Measurements from ENCODE around the gene RABGAP1L.
"Not testable (repeated sequence)": the region's sequence is repeated elsewhere in the genome, so short reads cannot be mapped to it uniquely, and the experiment has no call there.

The RABGAP1L gene

DNA sequence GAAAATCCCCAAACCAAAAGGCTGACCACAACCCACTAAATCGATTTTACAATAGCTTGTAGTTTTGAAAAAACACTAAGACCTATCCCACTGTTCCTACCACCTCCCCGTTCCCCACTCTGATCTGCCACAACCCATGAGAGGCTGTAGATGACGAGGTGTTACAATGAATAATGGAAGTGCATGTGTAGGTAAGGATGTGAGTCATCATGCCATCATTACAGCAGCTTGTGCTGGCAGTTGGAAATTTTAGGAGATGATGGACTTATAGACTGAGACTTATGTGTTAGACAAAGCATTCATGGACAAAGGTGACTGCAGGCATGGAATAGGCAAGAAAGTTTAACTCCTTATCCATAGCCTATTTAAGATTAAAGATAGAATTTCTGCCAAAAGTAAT, 655.7 kb downstream of the RABGAP1L start:
- Histone ChIP-seq H3K36me3 (ENCODE audit: control insufficient read depth in 4 of 4, insufficient read depth in 4 of 4, low read length in 3 of 4) (peaks cover 0 to 2% (median 0%) of the 10 kb centered on the region in 4 experiments), H3K4me1 (ENCODE audit: control extremely low read depth in 1 of 4, control insufficient read depth in 4 of 4, insufficient read depth in 4 of 4, low read length in 3 of 4) (peaks cover 0 to 2% (median 0%) of the 10 kb centered on the region in 4 experiments), H3K27me3 (replicated peaks in 2 of 5; ENCODE audit: control insufficient read depth in 4 of 5, insufficient read depth in 5 of 5, low read length in 4 of 5) (no peaks in the 10 kb centered on the region), H3K27ac (ENCODE audit: insufficient read depth in 1 of 2, low read depth in 1 of 2, low read length in 2 of 2, poor library complexity in 1 of 2, severe bottlenecking in 2 of 2) (no peak overlapping the region), H3K4me3 (ENCODE audit: control insufficient read depth in 1 of 7, extremely low read depth in 1 of 7, insufficient read depth in 4 of 7, low read depth in 2 of 7, low read length in 6 of 7) (no peak overlapping the region), H3K9me3 (ENCODE audit: control extremely low read depth in 1 of 5, control insufficient read depth in 4 of 5, insufficient read depth in 2 of 5, low read depth in 1 of 5, low read length in 4 of 5) (no peaks in the 10 kb centered on the region)
- WGBS (ENCODE audit: insufficient coverage) = no CpG with 5 or more reads among the region's 3 CpGs
- CTCF ChIA-PET = interaction anchor here (1.1 kb wide), 1 partner anchor 16 kb away, joined by 3 read pairs; no protein-coding TSS in a partner anchor
- POLR2A ChIA-PET = no interaction called here
- peak in 2 of 3 donors; percentile 15 to 51 for DNase-seq

DNA sequence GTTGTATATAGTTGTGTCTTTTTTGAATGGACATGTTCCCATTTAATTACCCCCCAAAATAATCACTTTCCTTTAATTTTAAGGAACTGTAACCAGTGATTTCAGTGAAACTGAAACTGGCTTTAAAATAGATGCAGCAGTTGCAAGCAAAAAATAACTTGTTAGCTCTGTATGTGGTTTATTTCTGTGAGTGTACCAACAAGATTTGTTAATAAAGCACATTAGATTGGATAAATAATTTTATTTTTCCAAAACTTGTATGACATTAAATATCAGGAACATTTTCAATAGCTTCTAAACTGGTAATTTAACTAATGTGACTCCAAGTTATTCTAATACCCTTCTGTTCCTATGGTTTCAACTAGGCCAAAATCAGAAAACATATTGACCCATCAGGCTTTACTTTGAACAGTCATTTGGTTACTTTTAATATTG, 656.2 kb downstream of the RABGAP1L start:
- H3K4me3 ChIP-seq (ENCODE audit: control insufficient read depth in 1 of 7, extremely low read depth in 1 of 7, insufficient read depth in 4 of 7, low read depth in 2 of 7, low read length in 6 of 7) = no peak overlapping the region
- no peak overlapping the region for H3K27ac ChIP-seq (ENCODE audit: insufficient read depth in 1 of 2, low read depth in 1 of 2, low read length in 2 of 2, poor library complexity in 1 of 2, severe bottlenecking in 2 of 2)
- no peaks in the 10 kb centered on the region for H3K9me3 ChIP-seq (ENCODE audit: control extremely low read depth in 1 of 5, control insufficient read depth in 4 of 5, insufficient read depth in 2 of 5, low read depth in 1 of 5, low read length in 4 of 5)
- peaks cover 0 to 2% (median 0%) of the 10 kb centered on the region in 4 experiments for H3K36me3 ChIP-seq (ENCODE audit: control insufficient read depth in 4 of 4, insufficient read depth in 4 of 4, low read length in 3 of 4)
- H3K27me3 ChIP-seq (replicated peaks in 2 of 5; ENCODE audit: control insufficient read depth in 4 of 5, insufficient read depth in 5 of 5, low read length in 4 of 5) = no peaks in the 10 kb centered on the region
- ChIA-PET POLR2A (interaction anchor here (0.6 kb wide), 1 partner anchor 22 kb away, joined by 3 read pairs; no protein-coding TSS in a partner anchor), CTCF (no interaction called here)
- H3K4me1 ChIP-seq (ENCODE audit: control extremely low read depth in 1 of 4, control insufficient read depth in 4 of 4, insufficient read depth in 4 of 4, low read length in 3 of 4) = peaks cover 0 to 2% (median 0%) of the 10 kb centered on the region in 4 experiments
- DNase-seq = peak in 1 of 3 donors; percentile 10

DNA sequence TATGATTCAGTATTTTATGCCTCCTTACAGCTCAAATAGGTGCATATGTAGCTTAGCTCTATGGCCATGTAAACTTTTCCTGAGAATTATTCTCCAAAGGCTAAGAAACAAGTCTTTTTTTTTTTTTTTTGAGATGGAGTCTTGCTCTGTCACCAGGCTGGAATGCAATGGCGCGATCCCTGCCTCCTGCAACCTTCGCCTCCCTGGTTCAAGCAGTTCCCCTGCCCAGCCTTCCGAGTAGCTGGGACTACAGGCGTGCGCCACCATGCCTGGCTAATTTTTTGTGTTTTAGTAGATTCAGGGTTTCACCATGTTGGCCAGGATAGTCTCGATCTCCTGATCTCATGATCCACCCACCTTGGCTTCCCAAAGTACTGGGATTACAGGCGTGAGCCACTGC, 657.3 kb downstream of the RABGAP1L start:
- DNase-seq; H3K36me3 ChIP-seq (ENCODE audit: control insufficient read depth in 4 of 4, insufficient read depth in 4 of 4, low read length in 3 of 4); H3K4me3 ChIP-seq (ENCODE audit: control insufficient read depth in 1 of 7, extremely low read depth in 1 of 7, insufficient read depth in 4 of 7, low read depth in 2 of 7, low read length in 6 of 7); H3K9me3 ChIP-seq (ENCODE audit: control extremely low read depth in 1 of 5, control insufficient read depth in 4 of 5, insufficient read depth in 2 of 5, low read depth in 1 of 5, low read length in 4 of 5); H3K27ac ChIP-seq (ENCODE audit: insufficient read depth in 1 of 2, low read depth in 1 of 2, low read length in 2 of 2, poor library complexity in 1 of 2, severe bottlenecking in 2 of 2); H3K27me3 ChIP-seq (replicated peaks in 2 of 5; ENCODE audit: control insufficient read depth in 4 of 5, insufficient read depth in 5 of 5, low read length in 4 of 5); POLR2A ChIA-PET; H3K4me1 ChIP-seq (ENCODE audit: control extremely low read depth in 1 of 4, control insufficient read depth in 4 of 4, insufficient read depth in 4 of 4, low read length in 3 of 4): not testable (repeated sequence)
- CTCF ChIA-PET = interaction anchor here (0.8 to 1.0 kb wide), 2 partner anchors 11 to 15 kb away, joined by 3 to 4 read pairs; no protein-coding TSS in a partner anchor
- WGBS (ENCODE audit: insufficient coverage) = 100% methylated on average over 4 of the region's 8 CpGs

DNA sequence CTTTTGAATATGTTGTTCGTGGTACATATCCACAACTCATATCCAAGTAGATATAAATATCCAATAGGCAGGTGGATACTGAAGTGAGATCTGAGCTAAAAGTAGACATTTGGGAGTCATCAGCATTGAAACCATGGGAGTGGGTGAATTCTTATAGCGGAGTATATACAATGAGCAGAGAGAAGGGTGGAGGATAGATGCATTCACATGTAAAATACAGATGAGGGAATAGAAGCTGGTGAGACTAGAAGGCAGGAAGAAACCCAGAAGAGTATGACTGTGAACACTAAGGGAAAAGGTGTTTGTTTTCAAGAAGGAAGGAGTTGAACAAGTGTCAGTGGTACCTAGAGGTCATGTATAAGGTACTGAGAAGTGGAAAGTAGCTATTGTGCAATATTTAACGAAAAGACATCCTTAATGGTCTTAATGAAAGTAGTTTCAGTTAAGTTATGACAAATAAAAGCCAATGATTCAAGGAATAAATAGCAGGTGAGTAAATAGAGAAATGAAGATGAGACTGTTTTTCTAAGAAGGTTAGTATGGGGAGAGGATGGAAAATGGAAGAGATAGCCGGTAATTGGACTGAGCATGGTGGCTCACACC, 658.8 kb downstream of the RABGAP1L start:
- H3K27ac ChIP-seq (ENCODE audit: insufficient read depth in 1 of 2, low read depth in 1 of 2, low read length in 2 of 2, poor library complexity in 1 of 2, severe bottlenecking in 2 of 2) = no peak overlapping the region
- WGBS (ENCODE audit: insufficient coverage) = 100% methylated on average over 2 of the region's 4 CpGs
- H3K36me3 ChIP-seq (ENCODE audit: control insufficient read depth in 4 of 4, insufficient read depth in 4 of 4, low read length in 3 of 4) = no peaks in the 10 kb centered on the region
- ChIA-PET CTCF (interaction anchor here (0.9 kb wide), 1 partner anchor 18 kb away, joined by 3 read pairs; no protein-coding TSS in a partner anchor), POLR2A (no interaction called here)
- no peaks in the 10 kb centered on the region for H3K27me3 ChIP-seq (replicated peaks in 2 of 5; ENCODE audit: control insufficient read depth in 4 of 5, insufficient read depth in 5 of 5, low read length in 4 of 5)
- peaks cover 0 to 2% (median 0%) of the 10 kb centered on the region in 4 experiments for H3K4me1 ChIP-seq (ENCODE audit: control extremely low read depth in 1 of 4, control insufficient read depth in 4 of 4, insufficient read depth in 4 of 4, low read length in 3 of 4)
- no peak for DNase-seq
- H3K9me3 ChIP-seq (ENCODE audit: control extremely low read depth in 1 of 5, control insufficient read depth in 4 of 5, insufficient read depth in 2 of 5, low read depth in 1 of 5, low read length in 4 of 5) = no peaks in the 10 kb centered on the region
- H3K4me3 ChIP-seq (ENCODE audit: control insufficient read depth in 1 of 7, extremely low read depth in 1 of 7, insufficient read depth in 4 of 7, low read depth in 2 of 7, low read length in 6 of 7) = no peak overlapping the region

DNA sequence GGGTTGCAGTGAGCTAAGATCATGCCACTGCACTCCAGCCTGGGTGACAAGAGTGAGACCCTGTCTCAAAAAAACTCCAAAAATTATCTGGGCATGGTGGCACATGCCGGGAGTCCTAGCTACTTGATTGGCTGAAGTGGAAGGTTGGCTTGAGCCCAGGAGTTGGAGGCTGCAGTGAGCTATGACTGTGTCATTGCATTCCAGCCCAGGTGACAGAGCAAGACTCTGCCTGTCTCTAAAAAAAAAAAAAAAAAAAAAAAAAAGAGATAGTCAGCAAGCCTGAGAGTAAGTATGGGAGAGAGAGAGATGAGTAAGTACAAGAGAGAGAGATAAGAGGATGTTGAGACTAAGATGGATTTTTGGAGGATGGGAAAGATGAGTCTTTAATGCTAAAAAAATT, 659.6 kb downstream of the RABGAP1L start:
- Histone ChIP-seq H3K4me3 (ENCODE audit: control insufficient read depth in 1 of 7, extremely low read depth in 1 of 7, insufficient read depth in 4 of 7, low read depth in 2 of 7, low read length in 6 of 7) (no peak overlapping the region), H3K27ac (ENCODE audit: insufficient read depth in 1 of 2, low read depth in 1 of 2, low read length in 2 of 2, poor library complexity in 1 of 2, severe bottlenecking in 2 of 2) (no peak overlapping the region), H3K36me3 (ENCODE audit: control insufficient read depth in 4 of 4, insufficient read depth in 4 of 4, low read length in 3 of 4) (no peaks in the 10 kb centered on the region), H3K9me3 (ENCODE audit: control extremely low read depth in 1 of 5, control insufficient read depth in 4 of 5, insufficient read depth in 2 of 5, low read depth in 1 of 5, low read length in 4 of 5) (no peaks in the 10 kb centered on the region), H3K4me1 (ENCODE audit: control extremely low read depth in 1 of 4, control insufficient read depth in 4 of 4, insufficient read depth in 4 of 4, low read length in 3 of 4) (peaks cover 0 to 2% (median 0%) of the 10 kb centered on the region in 4 experiments), H3K27me3 (replicated peaks in 2 of 5; ENCODE audit: control insufficient read depth in 4 of 5, insufficient read depth in 5 of 5, low read length in 4 of 5) (no peaks in the 10 kb centered on the region)
- ChIA-PET CTCF (no interaction called here), POLR2A (no interaction called here)
- 100% methylated on average over 1 of the region's 1 CpG for WGBS (ENCODE audit: insufficient coverage)
- no peak for DNase-seq

DNA sequence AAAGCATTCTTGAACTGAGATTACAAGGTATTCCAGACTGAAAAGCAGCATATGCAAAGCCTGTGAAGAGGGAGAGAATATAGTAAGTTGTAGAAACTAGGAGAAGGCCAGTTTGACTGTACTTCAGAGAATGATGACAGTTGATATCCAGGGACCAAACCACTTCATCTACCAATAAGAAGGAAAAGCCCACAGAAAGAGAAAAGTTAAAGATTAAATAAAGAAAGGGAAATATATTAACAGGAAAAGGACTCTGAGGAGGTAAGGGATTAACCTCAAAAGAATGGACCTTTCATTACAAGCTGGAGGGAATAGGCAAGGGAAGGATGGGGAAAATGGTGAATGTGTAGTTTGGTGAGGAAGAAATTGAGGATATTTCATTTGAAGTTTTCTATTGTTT, 660.3 kb downstream of the RABGAP1L start:
- CTCF ChIA-PET = no interaction called here
- Histone ChIP-seq H3K27ac (ENCODE audit: insufficient read depth in 1 of 2, low read depth in 1 of 2, low read length in 2 of 2, poor library complexity in 1 of 2, severe bottlenecking in 2 of 2) (no peak overlapping the region), H3K4me3 (ENCODE audit: control insufficient read depth in 1 of 7, extremely low read depth in 1 of 7, insufficient read depth in 4 of 7, low read depth in 2 of 7, low read length in 6 of 7) (no peak overlapping the region), H3K36me3 (ENCODE audit: control insufficient read depth in 4 of 4, insufficient read depth in 4 of 4, low read length in 3 of 4) (no peaks in the 10 kb centered on the region), H3K4me1 (ENCODE audit: control extremely low read depth in 1 of 4, control insufficient read depth in 4 of 4, insufficient read depth in 4 of 4, low read length in 3 of 4) (peaks cover 0 to 2% (median 0%) of the 10 kb centered on the region in 4 experiments), H3K9me3 (ENCODE audit: control extremely low read depth in 1 of 5, control insufficient read depth in 4 of 5, insufficient read depth in 2 of 5, low read depth in 1 of 5, low read length in 4 of 5) (no peaks in the 10 kb centered on the region), H3K27me3 (replicated peaks in 2 of 5; ENCODE audit: control insufficient read depth in 4 of 5, insufficient read depth in 5 of 5, low read length in 4 of 5) (no peaks in the 10 kb centered on the region)
- no peak for DNase-seq
- POLR2A ChIA-PET = no interaction called here

DNA sequence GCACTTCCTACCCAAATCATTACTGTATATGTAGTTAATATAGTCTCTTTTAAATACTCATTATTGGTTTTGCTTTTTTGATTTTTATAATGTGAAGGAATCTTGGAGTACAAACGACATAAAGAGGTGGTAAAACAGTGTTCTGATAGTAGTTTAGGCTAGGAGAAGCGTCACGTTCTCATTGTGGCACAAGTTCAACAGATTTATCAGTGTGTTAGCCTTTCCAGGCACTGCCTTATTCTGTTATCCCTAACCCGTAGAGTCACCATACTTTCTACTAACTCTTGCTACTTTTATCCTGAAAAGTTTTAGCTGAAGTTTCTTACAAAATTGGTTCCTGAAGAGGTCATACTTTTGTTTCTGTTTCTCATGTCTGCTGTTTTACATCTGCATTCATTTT, 665.8 kb downstream of the RABGAP1L start:
- Histone ChIP-seq H3K27ac (ENCODE audit: insufficient read depth in 1 of 2, low read depth in 1 of 2, low read length in 2 of 2, poor library complexity in 1 of 2, severe bottlenecking in 2 of 2) (no peak overlapping the region), H3K9me3 (ENCODE audit: control extremely low read depth in 1 of 5, control insufficient read depth in 4 of 5, insufficient read depth in 2 of 5, low read depth in 1 of 5, low read length in 4 of 5) (no peaks in the 10 kb centered on the region), H3K27me3 (replicated peaks in 2 of 5; ENCODE audit: control insufficient read depth in 4 of 5, insufficient read depth in 5 of 5, low read length in 4 of 5) (no peaks in the 10 kb centered on the region), H3K4me3 (ENCODE audit: control insufficient read depth in 1 of 7, extremely low read depth in 1 of 7, insufficient read depth in 4 of 7, low read depth in 2 of 7, low read length in 6 of 7) (no peak overlapping the region), H3K4me1 (ENCODE audit: control extremely low read depth in 1 of 4, control insufficient read depth in 4 of 4, insufficient read depth in 4 of 4, low read length in 3 of 4) (no peaks in the 10 kb centered on the region), H3K36me3 (ENCODE audit: control insufficient read depth in 4 of 4, insufficient read depth in 4 of 4, low read length in 3 of 4) (no peaks in the 10 kb centered on the region)
- 86% methylated on average over 1 of the region's 4 CpGs for WGBS (ENCODE audit: insufficient coverage)
- ChIA-PET POLR2A (no interaction called here), CTCF (interaction anchor here (1.4 kb wide), 1 partner anchor 14 kb away, joined by 3 read pairs; no protein-coding TSS in a partner anchor)
- no peak for DNase-seq
